HG02938 (cell line): ENCODE measurements around the gene DEPDC5.
A peak's percentile ranks its signal among the peaks of the same experiment; 100 is the strongest.
"Not testable (repeated sequence)": the region's sequence is repeated elsewhere in the genome, so short reads cannot be mapped to it uniquely, and the experiment has no call there.

Experiments
- ATAC-seq: cut with Tn5 transposase; IDR thresholded peaks from one replicate; pipeline ENCODE4 v1.9.1; 2021; ENCODE audit warnings: mild to moderate bottlenecking, moderate library complexity; ENCODE audit not compliant: unreplicated experiment

Gene DEPDC5

DNA sequence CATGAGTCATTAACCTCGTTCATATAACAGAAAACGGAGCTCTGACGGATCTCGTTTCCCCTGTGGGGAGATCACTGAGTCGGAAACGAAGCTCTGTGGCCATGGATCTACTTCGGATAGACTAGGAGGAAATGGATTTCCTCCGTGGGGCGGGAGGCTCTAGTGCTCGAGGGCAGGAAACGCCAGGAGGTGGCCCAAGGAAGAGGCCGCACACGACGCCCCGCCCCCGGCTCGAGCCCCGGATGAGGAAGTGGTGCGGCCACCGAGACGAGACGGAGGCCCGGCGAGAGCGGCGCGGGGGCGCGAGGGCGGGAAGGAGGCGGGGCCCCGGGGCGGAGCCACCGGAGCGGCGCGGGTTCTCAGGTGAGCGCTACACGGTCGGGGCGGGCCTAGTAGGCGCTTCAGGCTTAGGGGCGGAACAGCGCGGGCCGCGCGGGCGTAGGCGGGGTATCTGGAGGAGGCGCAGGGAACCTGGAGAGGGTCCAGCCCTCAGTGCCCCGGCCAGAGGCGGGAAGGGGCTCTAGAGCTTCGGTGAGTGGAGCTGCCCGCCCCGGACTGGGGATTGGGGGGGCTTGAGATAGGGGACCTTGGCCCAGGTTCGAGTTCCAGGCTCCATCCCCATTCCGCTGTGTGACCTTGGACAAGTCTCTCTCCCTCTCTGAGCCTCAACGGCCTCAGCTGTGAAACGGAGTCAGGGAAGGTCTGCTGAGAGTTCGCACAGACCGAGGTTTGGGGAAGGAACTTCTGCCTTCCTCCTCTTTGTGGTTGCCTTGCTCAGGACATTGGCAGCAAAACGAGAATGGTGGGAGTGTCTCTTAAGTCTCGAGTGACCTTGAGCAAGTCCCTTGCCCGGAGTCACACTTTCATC lies at the start of gene DEPDC5:
Gene DEPDC5, plus strand, starts transcription at position 386 of the 868 bp plus-strand sequence. CDS start 903 bp downstream, outside the sequence.
- ATAC-seq: peak; percentile 47

- ATAC-seq: no peak
Observed at GRCh38 chr22:31707519-31707918, 46.3 kb upstream of the DEPDC5 start.

DNA sequence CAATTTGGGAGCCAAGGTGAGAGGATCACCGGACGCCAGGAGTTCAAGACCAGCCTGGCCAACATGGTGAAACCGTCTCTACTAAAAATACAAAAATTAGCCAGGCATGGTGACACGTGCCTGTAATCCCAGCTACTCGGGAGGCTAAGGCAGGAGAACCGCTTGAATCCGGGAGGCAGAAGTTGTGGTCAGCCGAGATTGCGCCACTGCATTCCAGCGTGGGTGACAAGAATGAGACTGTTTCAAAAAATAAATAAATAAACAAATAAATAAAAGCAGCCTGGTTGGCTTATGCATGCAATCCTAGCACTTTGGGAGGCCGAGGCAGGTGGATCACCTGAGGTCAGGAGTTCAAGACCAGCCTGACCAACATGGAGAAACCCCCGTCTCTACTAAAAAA lies 42.6 kb upstream of the DEPDC5 start:
- not testable (repeated sequence) for ATAC-seq

GRCh38 chr22:31715147-31715778 lies 38.6 kb upstream of the DEPDC5 start:
- no peak for ATAC-seq

- no peak for ATAC-seq
Observed at GRCh38 chr22:31719850-31720471, 33.9 kb upstream of the DEPDC5 start.

DNA sequence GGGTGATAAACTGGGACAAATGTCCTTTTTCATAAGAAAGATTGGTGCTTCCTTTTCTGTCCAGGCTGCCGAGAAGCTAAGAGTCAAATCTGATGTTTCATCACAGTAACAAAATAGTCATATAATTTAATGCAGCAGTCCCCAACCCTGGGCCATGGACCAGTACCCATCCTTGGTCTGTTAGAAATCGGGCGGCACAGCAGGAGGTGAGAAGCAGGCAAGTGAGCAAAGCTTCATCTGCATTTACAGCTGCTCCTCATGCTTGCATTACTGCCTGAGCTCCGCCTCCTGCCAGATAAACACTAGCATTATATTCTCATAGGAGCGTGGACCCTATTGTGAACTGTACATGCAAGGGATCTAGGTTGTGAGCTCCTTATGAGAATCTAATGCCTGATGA lies 30.1 kb upstream of the DEPDC5 start:
- ATAC-seq: no peak

DNA sequence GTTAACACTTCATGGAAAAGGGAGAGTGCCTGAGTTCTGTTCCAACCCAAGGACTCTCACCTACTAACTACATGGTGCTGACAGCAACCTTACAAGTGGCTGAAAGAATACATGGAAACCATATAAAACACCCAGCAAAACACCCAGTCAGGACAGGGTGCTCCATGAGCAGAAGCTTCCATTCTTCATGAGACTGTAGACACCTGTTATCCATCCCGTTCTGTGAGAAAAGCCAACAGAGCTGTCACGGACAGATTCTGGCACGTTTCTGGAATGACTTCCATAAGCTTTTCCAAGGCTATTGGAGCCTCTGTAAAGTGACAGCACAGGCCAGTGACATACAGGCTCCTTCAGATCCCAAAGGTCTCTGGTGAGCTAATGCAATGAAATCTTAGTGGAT lies 27.1 kb upstream of the DEPDC5 start:
- no peak for ATAC-seq

DNA sequence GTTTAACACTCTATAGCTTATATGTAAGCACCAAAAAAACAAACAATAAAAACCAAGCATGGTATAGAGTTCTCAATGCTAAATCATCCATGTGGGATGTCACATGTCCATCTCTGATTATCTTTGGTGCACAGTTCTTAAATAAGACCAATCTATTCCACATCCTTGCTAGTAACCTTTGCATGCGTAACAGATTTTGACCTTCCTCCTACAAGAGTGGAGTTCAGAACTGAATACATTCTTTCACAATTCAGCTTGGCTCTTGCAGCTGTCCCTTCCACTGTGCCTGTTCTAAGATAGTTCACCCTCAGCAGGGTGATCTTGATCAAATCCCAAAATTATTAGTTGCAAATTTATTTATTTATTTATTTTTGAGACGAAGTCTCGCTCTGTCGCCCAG lies 25.0 kb upstream of the DEPDC5 start:
- ATAC-seq: no peak

DNA sequence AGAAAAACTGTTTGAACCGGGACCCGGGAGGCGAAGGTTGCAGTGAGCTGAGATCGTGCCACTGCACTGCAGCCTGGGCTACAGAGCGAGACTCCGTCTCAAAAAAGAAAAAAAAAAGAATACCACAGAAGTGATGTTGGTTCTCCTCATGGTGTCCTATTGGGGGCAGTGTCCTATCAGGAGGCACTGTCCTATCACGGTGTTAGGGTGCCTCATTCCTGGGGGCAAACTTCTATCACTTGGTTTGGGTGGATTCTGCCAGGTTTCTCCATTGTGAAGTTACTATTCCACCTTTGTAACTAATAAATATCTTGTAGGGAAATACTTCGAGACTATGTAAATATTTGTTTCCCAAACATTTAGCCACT lies 23.5 kb upstream of the DEPDC5 start:
- ATAC-seq: no peak

- no peak for ATAC-seq
Observed at GRCh38 chr22:31732089-31732829, 21.6 kb upstream of the DEPDC5 start.

DNA sequence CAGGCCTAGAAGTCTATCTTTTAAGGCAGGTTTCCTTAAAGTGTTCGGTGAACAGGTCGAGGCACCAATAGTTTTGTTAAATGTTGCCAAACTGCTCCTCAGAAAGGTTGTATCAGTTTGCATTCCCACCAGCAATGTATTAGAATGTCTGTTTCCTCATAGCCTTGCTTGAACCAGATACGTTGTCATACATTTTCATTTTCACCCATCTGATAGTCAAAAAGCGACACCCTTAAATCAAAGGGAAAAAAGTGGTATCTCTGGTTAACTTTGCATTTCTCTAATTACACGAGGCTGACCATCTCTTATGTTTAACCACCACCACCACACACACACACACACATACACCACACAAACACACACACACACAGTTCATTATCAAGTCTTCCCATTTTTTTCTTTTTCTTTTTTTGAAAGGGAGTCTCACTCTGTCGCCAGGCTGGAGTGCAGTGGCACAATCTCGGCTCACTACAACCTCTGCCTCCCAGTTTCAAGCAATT lies 20.2 kb upstream of the DEPDC5 start:
- no peak for ATAC-seq

- no peak for ATAC-seq
Observed at GRCh38 chr22:31734512-31734911, 19.3 kb upstream of the DEPDC5 start.

- no peak for ATAC-seq
Observed at GRCh38 chr22:31736458-31736857, 17.4 kb upstream of the DEPDC5 start.

- ATAC-seq: no peak
Observed at GRCh38 chr22:31737932-31738331, 15.9 kb upstream of the DEPDC5 start.

DNA sequence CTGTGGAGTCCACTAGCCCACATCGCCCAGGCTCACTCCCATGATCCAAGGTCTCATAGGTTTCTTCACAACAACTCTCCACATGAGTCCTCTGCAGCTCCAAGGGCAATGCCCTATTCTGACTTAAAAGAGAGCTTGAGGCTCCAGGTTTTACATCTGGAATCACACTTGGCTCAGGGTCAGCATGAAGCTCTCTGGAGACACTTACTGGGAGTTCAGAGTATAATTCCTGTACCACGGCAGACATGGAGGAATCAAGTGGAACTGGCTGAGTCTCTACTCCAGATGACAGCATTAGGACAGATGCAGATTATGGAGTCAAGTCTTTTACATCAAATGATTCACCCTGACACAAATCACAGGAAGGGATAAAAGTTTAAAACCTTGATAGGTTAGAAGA lies 15.3 kb upstream of the DEPDC5 start:
- ATAC-seq: no peak

- ATAC-seq: no peak
Observed at GRCh38 chr22:31739795-31740201, 14.0 kb upstream of the DEPDC5 start.

DNA sequence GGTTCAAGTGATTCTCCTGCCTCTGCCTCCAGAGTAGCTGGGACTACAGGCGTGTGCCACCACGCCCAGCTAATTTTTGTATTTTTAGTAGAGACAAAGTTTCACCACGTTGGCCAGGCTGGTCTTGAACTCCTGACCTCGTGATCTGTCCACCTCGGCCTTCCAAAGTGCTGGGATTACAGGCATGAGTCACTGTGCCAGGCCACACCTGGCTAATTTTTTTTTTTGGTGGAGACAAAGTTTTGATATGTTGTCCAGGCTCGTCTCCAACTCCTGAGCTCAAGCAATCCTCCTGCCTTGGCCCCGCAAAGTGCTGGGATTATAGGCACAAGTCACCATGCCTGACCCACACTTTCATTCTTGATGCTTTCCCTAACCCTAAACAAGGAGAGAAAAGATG lies 13.5 kb upstream of the DEPDC5 start:
- not testable (repeated sequence) for ATAC-seq

DNA sequence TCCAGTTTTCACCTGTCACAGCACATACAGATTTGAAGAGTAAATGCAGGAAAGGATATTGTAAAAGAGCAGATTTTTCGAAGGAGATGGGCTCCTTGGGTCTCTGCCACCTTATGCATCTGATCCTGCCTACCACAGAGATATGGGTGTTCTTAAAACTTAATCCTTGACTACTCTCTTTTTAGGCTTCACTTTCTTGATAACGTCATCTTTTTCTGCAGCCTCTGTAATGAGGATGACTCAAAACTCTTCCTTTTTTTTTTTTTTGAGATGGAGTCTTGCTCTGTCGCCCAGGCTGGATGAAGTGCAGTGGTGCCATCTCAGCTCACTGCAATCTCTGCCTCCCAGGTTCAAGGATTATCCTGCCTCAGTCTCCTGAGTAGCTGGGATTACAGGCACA lies 11.7 kb upstream of the DEPDC5 start:
- no peak for ATAC-seq

DNA sequence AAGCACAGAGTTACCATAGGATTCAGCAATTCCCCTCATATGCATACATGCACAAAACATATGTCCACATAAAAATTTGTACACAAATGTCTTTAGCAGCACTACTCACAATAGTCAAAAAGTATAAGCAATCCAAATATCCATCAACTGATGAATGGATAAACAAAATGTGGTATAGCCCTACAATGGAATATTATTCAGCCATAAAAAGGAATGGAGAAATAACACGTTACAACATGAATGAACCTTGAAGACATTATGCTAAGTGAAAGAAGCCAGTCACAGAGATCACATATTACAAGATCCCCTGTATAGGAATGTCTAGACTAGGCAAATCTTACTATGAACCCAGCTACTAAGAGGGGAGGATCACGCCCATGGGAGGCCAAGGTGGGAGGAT lies 11.1 kb upstream of the DEPDC5 start:
- ATAC-seq: no peak

DNA sequence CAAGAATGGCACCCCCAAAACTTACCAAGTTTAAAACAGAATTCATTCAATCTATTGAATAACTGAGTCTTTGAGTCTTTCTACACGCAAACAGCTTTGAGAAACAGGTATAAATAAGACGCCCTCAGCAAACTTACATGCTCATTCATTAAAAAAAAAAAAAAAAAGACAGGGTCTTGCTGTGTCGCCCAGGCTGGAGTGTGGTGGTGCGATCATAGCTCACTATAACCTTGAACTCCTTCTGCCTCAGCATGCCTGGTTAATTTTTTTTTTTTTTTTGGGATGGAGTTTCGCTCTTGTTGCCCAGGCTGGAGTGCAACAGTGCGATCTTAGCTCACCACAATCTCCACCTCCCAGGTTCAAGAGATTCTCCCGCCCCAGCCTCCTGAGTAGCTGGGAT lies 9.9 kb upstream of the DEPDC5 start:
- ATAC-seq: no peak

- no peak for ATAC-seq
Observed at GRCh38 chr22:31747441-31747840, 6.4 kb upstream of the DEPDC5 start.
